Nephron (organoid): ENCODE results near the gene NCSTN.

Source experiments
- H3K27ac Mint-ChIP-seq, 3 experiments: 2 replicates each; pipeline ENCODE4 v1.8.0; 2020; ENCODE audit warnings: mixed read lengths in 3 of 3, mild to moderate bottlenecking in 2 of 3, moderate library complexity in 1 of 3
- H3K27me3 Mint-ChIP-seq: 2 replicates; pipeline ENCODE4 v1.8.0; 2021; ENCODE audit warnings: low read depth, mild to moderate bottlenecking, moderate library complexity, mixed read lengths
- H3K36me3 Mint-ChIP-seq: 2 replicates; pipeline ENCODE4 v1.8.0; 2020; ENCODE audit warnings: low read depth, mixed read lengths
- H3K4me1 Mint-ChIP-seq: 2 replicates; pipeline ENCODE4 v1.8.0; 2020; ENCODE audit warnings: mixed read lengths
- H3K4me3 Mint-ChIP-seq, 3 experiments: 2 replicates each; pipeline ENCODE4 v1.8.0; 2020; ENCODE audit warnings: mild to moderate bottlenecking in 3 of 3, mixed read lengths in 3 of 3, moderate library complexity in 2 of 3
- H3K9me3 Mint-ChIP-seq: 2 replicates; pipeline ENCODE4 v1.8.0; 2020; ENCODE audit warnings: mixed read lengths
- TF ChIP-seq, protein P1 (sequence below), 3 experiments: fragments of 200-600 bp; sonication (generic); IDR thresholded peaks; one replicate each; pipeline ENCODE4 v1.5.0; 2021; ENCODE audit warnings: antibody characterized with exemption in 3 of 3; ENCODE audit not compliant: unreplicated experiment in 3 of 3

Gene NCSTN

DNA sequence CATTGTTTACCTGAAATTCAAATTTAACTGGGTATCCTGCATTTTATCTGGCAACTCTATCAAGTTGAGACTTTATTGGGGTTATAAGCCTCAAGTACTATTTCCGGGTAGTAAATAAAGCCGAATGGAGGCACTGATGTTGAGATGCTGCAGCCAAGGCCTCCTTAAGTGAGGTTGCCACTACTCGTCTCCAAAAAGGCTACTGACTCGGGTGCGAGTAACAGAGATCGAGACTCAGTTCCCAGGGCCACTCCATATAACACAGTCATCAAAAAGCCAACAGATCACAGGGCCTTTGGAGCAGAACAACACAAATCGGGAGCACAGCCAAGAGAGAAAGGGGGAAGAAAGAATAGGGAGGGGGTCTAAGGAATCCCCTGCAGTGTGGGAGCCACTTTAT is 657 bp upstream of the NCSTN start:
- Mint-ChIP-seq H3K27me3 (no peaks in the 10 kb centered on the region), H3K27ac (peak overlapping the region; percentile 95 to 99 (median 97)), H3K4me3 (peak overlapping the region; percentile 98 to 100 (median 99)), H3K4me1 (peaks cover 43% of the 10 kb centered on the region), H3K9me3 (no peaks in the 10 kb centered on the region), H3K36me3 (peaks cover 30% of the 10 kb centered on the region)
- TF ChIP-seq, protein P1, sequence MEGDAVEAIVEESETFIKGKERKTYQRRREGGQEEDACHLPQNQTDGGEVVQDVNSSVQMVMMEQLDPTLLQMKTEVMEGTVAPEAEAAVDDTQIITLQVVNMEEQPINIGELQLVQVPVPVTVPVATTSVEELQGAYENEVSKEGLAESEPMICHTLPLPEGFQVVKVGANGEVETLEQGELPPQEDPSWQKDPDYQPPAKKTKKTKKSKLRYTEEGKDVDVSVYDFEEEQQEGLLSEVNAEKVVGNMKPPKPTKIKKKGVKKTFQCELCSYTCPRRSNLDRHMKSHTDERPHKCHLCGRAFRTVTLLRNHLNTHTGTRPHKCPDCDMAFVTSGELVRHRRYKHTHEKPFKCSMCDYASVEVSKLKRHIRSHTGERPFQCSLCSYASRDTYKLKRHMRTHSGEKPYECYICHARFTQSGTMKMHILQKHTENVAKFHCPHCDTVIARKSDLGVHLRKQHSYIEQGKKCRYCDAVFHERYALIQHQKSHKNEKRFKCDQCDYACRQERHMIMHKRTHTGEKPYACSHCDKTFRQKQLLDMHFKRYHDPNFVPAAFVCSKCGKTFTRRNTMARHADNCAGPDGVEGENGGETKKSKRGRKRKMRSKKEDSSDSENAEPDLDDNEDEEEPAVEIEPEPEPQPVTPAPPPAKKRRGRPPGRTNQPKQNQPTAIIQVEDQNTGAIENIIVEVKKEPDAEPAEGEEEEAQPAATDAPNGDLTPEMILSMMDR (IDR thresholded peaks at IDR 0.05; ENCODE audit: unreplicated experiment in 3 of 3): no peak

DNA sequence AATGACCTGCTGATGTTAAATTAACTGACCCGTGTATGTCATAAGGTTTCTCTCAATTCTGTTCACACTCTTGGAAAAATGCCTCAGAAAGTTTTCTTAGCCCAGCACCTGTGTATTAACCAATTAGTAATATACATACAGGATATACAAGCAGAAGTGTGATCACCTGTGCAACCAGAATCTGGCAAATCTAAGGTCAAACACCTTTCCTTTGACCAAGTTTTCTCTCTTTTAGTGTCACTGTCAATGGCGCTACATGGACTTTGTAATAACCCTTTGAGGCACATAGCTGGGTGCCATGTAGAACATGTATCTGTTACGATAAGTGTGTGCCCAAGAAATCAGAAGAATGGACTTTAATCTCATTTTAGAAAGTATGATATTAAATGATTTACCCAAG is 1.1 kb downstream of the NCSTN start:
- H3K27me3 Mint-ChIP-seq: no peaks in the 10 kb centered on the region
- peak overlapping the region; percentile 98 to 100 (median 99) for H3K4me3 Mint-ChIP-seq
- peaks cover 20% of the 10 kb centered on the region for H3K36me3 Mint-ChIP-seq
- H3K9me3 Mint-ChIP-seq: no peaks in the 10 kb centered on the region
- H3K4me1 Mint-ChIP-seq: peaks cover 43% of the 10 kb centered on the region
- peak overlapping the region; percentile 95 to 99 (median 97) for H3K27ac Mint-ChIP-seq
- TF ChIP-seq, protein P1 (IDR thresholded peaks at IDR 0.05; ENCODE audit: unreplicated experiment in 3 of 3): no peak

- H3K4me3 Mint-ChIP-seq: peak overlapping the region; percentile 98 to 100 (median 99)
- H3K27ac Mint-ChIP-seq: peak overlapping the region; percentile 73 to 95 (median 93)
- no peaks in the 10 kb centered on the region for H3K9me3 Mint-ChIP-seq
- TF ChIP-seq, protein P1 (IDR thresholded peaks at IDR 0.05; ENCODE audit: unreplicated experiment in 3 of 3): no peak
- peaks cover 43% of the 10 kb centered on the region for H3K4me1 Mint-ChIP-seq
- no peaks in the 10 kb centered on the region for H3K27me3 Mint-ChIP-seq
- peaks cover 19% of the 10 kb centered on the region for H3K36me3 Mint-ChIP-seq
Measured at GRCh38 chr1:160344936-160345335, 1.8 kb downstream of the NCSTN start.

- H3K27me3 Mint-ChIP-seq: no peaks in the 10 kb centered on the region
- no peak overlapping the region for H3K27ac Mint-ChIP-seq
- H3K9me3 Mint-ChIP-seq: no peaks in the 10 kb centered on the region
- H3K4me3 Mint-ChIP-seq: peak overlapping the region in 1 of 3 experiments; percentile 36
- TF ChIP-seq, protein P1 (IDR thresholded peaks at IDR 0.05; ENCODE audit: unreplicated experiment in 3 of 3): no peak
- peaks cover 29% of the 10 kb centered on the region for H3K36me3 Mint-ChIP-seq
- peaks cover 32% of the 10 kb centered on the region for H3K4me1 Mint-ChIP-seq
Measured at GRCh38 chr1:160346463-160346862, 3.3 kb downstream of the NCSTN start.

DNA sequence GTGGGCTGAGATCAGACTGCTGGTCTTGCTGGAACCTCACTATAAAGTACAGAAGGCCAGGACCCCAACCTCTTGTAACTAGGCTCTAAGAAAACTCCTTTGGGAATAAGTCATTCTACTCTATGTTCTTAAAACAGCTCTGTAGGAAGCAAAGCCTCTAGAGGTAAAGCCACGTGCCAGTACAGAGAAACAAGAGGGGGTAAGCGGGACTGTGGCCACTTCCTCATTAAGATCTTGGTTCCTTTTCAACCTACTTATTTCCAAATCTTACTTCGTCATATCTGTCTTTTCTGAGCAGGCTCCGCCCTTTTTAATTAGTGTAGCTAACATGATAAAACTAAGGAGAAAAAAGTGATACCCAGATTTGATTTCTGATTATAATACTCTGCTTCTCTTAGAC is 3.8 kb downstream of the NCSTN start:
- Mint-ChIP-seq H3K9me3 (no peaks in the 10 kb centered on the region), H3K27me3 (no peaks in the 10 kb centered on the region), H3K4me3 (peak overlapping the region in 2 of 3 experiments; percentile 24 to 36), H3K27ac (no peak overlapping the region), H3K36me3 (peaks cover 33% of the 10 kb centered on the region), H3K4me1 (peaks cover 28% of the 10 kb centered on the region)
- TF ChIP-seq, protein P1 (IDR thresholded peaks at IDR 0.05; ENCODE audit: unreplicated experiment in 3 of 3): no peak

GRCh38 chr1:160351629-160352028 is 8.4 kb downstream of the NCSTN start:
- Mint-ChIP-seq H3K4me3 (no peak overlapping the region), H3K36me3 (peaks cover 79% of the 10 kb centered on the region), H3K27me3 (no peaks in the 10 kb centered on the region), H3K4me1 (peaks cover 11% of the 10 kb centered on the region), H3K27ac (no peak overlapping the region), H3K9me3 (no peaks in the 10 kb centered on the region)
- TF ChIP-seq, protein P1 (IDR thresholded peaks at IDR 0.05; ENCODE audit: unreplicated experiment in 3 of 3): no peak
